GM04504 (cell line): ENCODE data around the gene PRDM16.
"Not testable (repeated sequence)": the region's sequence is repeated elsewhere in the genome, so short reads cannot be mapped to it uniquely, and the experiment has no call there.

Experiments used
- DNase-seq: peaks from one replicate; pipeline ENCODE4 v3.0.0-alpha.2; 2012; ENCODE audit warnings: low read depth

The PRDM16 gene

GRCh38 chr1:3227893-3228292 lies 158.9 kb downstream of the PRDM16 start:
- no peak for DNase-seq

GRCh38 chr1:3229081-3229725 lies 160.2 kb downstream of the PRDM16 start:
- DNase-seq: no peak

- DNase-seq: no peak
Measured at GRCh38 chr1:3230553-3230952, 161.6 kb downstream of the PRDM16 start.

GRCh38 chr1:3231245-3231644 lies 162.2 kb downstream of the PRDM16 start:
- no peak for DNase-seq

GRCh38 chr1:3231826-3232225 lies 162.8 kb downstream of the PRDM16 start:
- no peak for DNase-seq

- DNase-seq: no peak
Measured at GRCh38 chr1:3233031-3233430, 164.0 kb downstream of the PRDM16 start.

GRCh38 chr1:3233551-3233950 lies 164.5 kb downstream of the PRDM16 start:
- DNase-seq: no peak

- DNase-seq: no peak
Measured at GRCh38 chr1:3234281-3234680, 165.3 kb downstream of the PRDM16 start.

- DNase-seq: no peak
Measured at GRCh38 chr1:3234956-3235355, 166.0 kb downstream of the PRDM16 start.

- DNase-seq: no peak
Measured at GRCh38 chr1:3235496-3235895, 166.5 kb downstream of the PRDM16 start.

GRCh38 chr1:3236361-3236760 lies 167.4 kb downstream of the PRDM16 start:
- no peak for DNase-seq

GRCh38 chr1:3236955-3237354 lies 168.0 kb downstream of the PRDM16 start:
- DNase-seq: no peak

GRCh38 chr1:3237570-3237969 lies 168.6 kb downstream of the PRDM16 start:
- DNase-seq: no peak

- DNase-seq: no peak
Measured at GRCh38 chr1:3237994-3238702, 169.1 kb downstream of the PRDM16 start.

GRCh38 chr1:3238703-3239278 lies 169.8 kb downstream of the PRDM16 start:
- no peak for DNase-seq

- DNase-seq: not testable (repeated sequence)
Measured at GRCh38 chr1:3239991-3240390, 171.0 kb downstream of the PRDM16 start.

GRCh38 chr1:3240524-3241235 lies 171.7 kb downstream of the PRDM16 start:
- DNase-seq: no peak

GRCh38 chr1:3241236-3241550 lies 172.2 kb downstream of the PRDM16 start:
- DNase-seq: no peak

GRCh38 chr1:3241673-3242407 lies 172.8 kb downstream of the PRDM16 start:
- no peak for DNase-seq

- DNase-seq: no peak
Measured at GRCh38 chr1:3242408-3243260, 173.6 kb downstream of the PRDM16 start.

GRCh38 chr1:3243304-3243703 lies 174.3 kb downstream of the PRDM16 start:
- no peak for DNase-seq
